Natural killer cell (primary cell): ENCODE measurements around the gene PPARG. TPM values are rescaled to one million over a fixed set of nuclear protein-coding genes. Genes with fewer than 3 reads are reported as not detected.

Source experiments
- ATAC-seq, 3 donors: fragments of 150-1000 bp in 2 of 3; fragments of 200-7000 bp in 1 of 3; cut with Tn5 transposase; 1 replicate in 1 of 3; 2 replicates in 2 of 3; pipeline ENCODE4 v1.10.0; 2021; ENCODE audit warnings: mild to moderate bottlenecking in 2 of 3, moderate library complexity in 2 of 3
- DNase-seq, 2 donors: peaks; one replicate each; pipeline versions ENCODE4 v3.0.0 to v3.0.0-alpha.2; 2013 to 2021; ENCODE audit warnings: mixed read lengths in 1 of 2
- H3K27ac ChIP-seq: one replicate; pipeline ENCODE4 v1.5.1; 2013; ENCODE audit warnings: mild to moderate bottlenecking, low read length
- H3K27me3 ChIP-seq: one replicate; pipeline ENCODE4 v1.6.1; 2013; ENCODE audit warnings: low read length; ENCODE audit not compliant: control insufficient read depth, insufficient read depth
- H3K36me3 ChIP-seq: one replicate; pipeline ENCODE4 v1.6.1; 2013; ENCODE audit warnings: low read length; ENCODE audit not compliant: control insufficient read depth, insufficient read depth
- H3K4me1 ChIP-seq: one replicate; pipeline ENCODE4 v1.6.1; 2013; ENCODE audit warnings: low read length; ENCODE audit not compliant: control insufficient read depth, insufficient read depth
- H3K4me3 ChIP-seq: one replicate; pipeline ENCODE4 v1.5.1; 2013; ENCODE audit warnings: low read length
- H3K9me3 ChIP-seq: one replicate; pipeline ENCODE4 v1.6.1; 2013; ENCODE audit warnings: low read length; ENCODE audit not compliant: control insufficient read depth, insufficient read depth
- H3K27ac Mint-ChIP-seq, 2 donors: one replicate each; pipeline ENCODE4 v1.8.0; 2022; ENCODE audit warnings: mild to moderate bottlenecking in 2 of 2, mixed read lengths in 2 of 2, moderate library complexity in 1 of 2
- H3K27me3 Mint-ChIP-seq, 2 donors: one replicate each; pipeline ENCODE4 v1.8.0; 2022; ENCODE audit warnings: low read depth in 2 of 2, mixed read lengths in 2 of 2
- H3K36me3 Mint-ChIP-seq: one replicate; pipeline ENCODE4 v1.8.0; 2022; ENCODE audit warnings: mixed read lengths
- H3K4me1 Mint-ChIP-seq, 2 donors: one replicate each; pipeline ENCODE4 v1.8.0; 2022; ENCODE audit warnings: mixed read lengths in 2 of 2
- H3K4me3 Mint-ChIP-seq: one replicate; pipeline ENCODE4 v1.8.0; 2022; ENCODE audit warnings: mild to moderate bottlenecking, moderate library complexity, mixed read lengths
- H3K9me3 Mint-ChIP-seq, 2 donors: one replicate each; pipeline ENCODE4 v1.8.0; 2022; ENCODE audit warnings: mixed read lengths in 2 of 2
- whole genome bisulfite sequencing: methylation state at CpG from one replicate; pipeline ENCODE4 v1.1.7; 2013; ENCODE audit warnings: missing lambda C conversion rate; ENCODE audit not compliant: insufficient coverage; 5-methylcytosine and 5-hydroxymethylcytosine counted together
- intact Hi-C: fragments of 100-400 bp; cut with micrococcal nuclease; formaldehyde crosslinking; loops from one replicate; pipeline ENCODE4 v1.14.2; 2022
- total RNA-seq, 4 donors: library from RNA; stranded (reverse); fragments of 120-200 nt in 1 of 4; gene quantifications; one replicate each; pipeline versions ENCODE4 v1.2.3 to v1.2.4, GENCODE V29; 2013 to 2022
- TF ChIP-seq, protein P1 (sequence below): fragments of 200-600 bp; IDR thresholded peaks from one replicate; pipeline ENCODE4 v1.8.0; 2022; ENCODE audit warnings: antibody characterized with exemption

The PPARG gene
- total RNA-seq, 3 donors from 2014 or later (not counting 1 experiment from before 2014, with no cell fraction given): 0.21 TPM; not detected in 2

DNA sequence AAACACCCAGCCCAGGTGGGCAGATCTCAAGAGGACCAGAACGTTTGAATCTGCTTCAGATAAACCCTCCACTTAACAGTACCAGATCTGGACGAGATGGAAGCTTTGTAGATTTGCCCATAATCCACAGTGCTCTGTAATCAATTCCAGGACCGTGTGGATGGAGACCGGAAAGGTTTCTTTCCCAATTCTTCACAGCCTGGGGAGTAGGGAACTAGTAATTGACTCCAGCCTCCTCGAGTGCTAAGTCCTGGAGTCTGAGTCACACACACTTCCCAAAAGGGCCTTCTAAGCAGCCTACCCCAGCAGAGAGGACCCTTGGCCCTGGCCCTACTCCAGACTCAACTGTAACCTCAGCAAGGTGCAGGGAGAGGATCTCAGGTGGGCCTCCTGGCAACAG lies 139.3 kb downstream of the PPARG start:
- no peaks in the 10 kb centered on the region for H3K9me3 ChIP-seq
- H3K4me3 Mint-ChIP-seq: no peak overlapping the region
- ATAC-seq: no peak
- no peaks in the 10 kb centered on the region for H3K9me3 Mint-ChIP-seq
- H3K27me3 Mint-ChIP-seq: peaks cover 16 to 33% of the 10 kb centered on the region in 2 donors
- H3K4me3 ChIP-seq: no peak overlapping the region
- TF ChIP-seq, protein P1, sequence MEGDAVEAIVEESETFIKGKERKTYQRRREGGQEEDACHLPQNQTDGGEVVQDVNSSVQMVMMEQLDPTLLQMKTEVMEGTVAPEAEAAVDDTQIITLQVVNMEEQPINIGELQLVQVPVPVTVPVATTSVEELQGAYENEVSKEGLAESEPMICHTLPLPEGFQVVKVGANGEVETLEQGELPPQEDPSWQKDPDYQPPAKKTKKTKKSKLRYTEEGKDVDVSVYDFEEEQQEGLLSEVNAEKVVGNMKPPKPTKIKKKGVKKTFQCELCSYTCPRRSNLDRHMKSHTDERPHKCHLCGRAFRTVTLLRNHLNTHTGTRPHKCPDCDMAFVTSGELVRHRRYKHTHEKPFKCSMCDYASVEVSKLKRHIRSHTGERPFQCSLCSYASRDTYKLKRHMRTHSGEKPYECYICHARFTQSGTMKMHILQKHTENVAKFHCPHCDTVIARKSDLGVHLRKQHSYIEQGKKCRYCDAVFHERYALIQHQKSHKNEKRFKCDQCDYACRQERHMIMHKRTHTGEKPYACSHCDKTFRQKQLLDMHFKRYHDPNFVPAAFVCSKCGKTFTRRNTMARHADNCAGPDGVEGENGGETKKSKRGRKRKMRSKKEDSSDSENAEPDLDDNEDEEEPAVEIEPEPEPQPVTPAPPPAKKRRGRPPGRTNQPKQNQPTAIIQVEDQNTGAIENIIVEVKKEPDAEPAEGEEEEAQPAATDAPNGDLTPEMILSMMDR: no peak
- no peaks in the 10 kb centered on the region for H3K4me1 Mint-ChIP-seq
- no peak overlapping the region for H3K27ac ChIP-seq
- no peak for DNase-seq
- H3K27me3 ChIP-seq: no peaks in the 10 kb centered on the region
- intact Hi-C loops: no loop called here
- no peaks in the 10 kb centered on the region for H3K36me3 Mint-ChIP-seq
- WGBS: 81% methylated on average over 5 of the region's 5 CpGs
- no peaks in the 10 kb centered on the region for H3K4me1 ChIP-seq
- no peak overlapping the region for H3K27ac Mint-ChIP-seq
- no peaks in the 10 kb centered on the region for H3K36me3 ChIP-seq

DNA sequence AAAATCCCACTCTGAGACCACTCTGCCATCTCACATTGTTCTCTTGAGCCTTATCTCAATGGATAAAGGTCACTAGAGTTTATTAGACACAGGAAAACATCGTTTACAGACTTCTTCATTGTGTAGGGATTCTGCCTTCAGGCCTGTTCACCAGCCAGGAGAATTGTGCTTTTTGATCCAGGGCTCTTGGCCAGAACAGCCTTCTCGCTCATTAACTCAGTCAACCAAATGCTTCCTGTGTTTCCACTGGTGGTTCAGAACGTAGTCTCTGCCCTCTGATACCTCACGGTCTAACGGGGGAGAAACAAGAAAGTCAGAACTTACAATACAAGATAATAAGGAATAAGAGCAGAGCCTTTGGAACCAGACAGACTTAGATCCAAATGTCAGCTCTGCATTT lies 141.2 kb downstream of the PPARG start:
- no peak for DNase-seq
- no peaks in the 10 kb centered on the region for H3K27me3 ChIP-seq
- Mint-ChIP-seq H3K4me3 (no peak overlapping the region), H3K36me3 (no peaks in the 10 kb centered on the region), H3K27me3 (peaks cover 15 to 25% of the 10 kb centered on the region in 2 donors), H3K4me1 (no peaks in the 10 kb centered on the region), H3K27ac (no peak overlapping the region), H3K9me3 (no peaks in the 10 kb centered on the region)
- TF ChIP-seq, protein P1: no peak
- no peak for ATAC-seq
- H3K4me3 ChIP-seq: no peak overlapping the region
- 69% methylated on average over 5 of the region's 5 CpGs for WGBS
- H3K36me3 ChIP-seq: no peaks in the 10 kb centered on the region
- H3K4me1 ChIP-seq: no peaks in the 10 kb centered on the region
- intact Hi-C loops: no loop called here
- no peaks in the 10 kb centered on the region for H3K9me3 ChIP-seq
- H3K27ac ChIP-seq: no peak overlapping the region

DNA sequence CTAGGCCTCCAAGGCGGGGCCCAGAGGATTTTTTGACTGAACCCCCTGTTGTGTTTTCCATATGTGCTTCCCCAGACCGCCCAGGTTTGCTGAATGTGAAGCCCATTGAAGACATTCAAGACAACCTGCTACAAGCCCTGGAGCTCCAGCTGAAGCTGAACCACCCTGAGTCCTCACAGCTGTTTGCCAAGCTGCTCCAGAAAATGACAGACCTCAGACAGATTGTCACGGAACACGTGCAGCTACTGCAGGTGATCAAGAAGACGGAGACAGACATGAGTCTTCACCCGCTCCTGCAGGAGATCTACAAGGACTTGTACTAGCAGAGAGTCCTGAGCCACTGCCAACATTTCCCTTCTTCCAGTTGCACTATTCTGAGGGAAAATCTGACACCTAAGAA lies 145.0 kb downstream of the PPARG start:
- no peak overlapping the region for H3K27ac ChIP-seq
- TF ChIP-seq, protein P1: no peak
- H3K4me3 Mint-ChIP-seq: no peak overlapping the region
- H3K36me3 Mint-ChIP-seq: no peaks in the 10 kb centered on the region
- intact Hi-C loops: no loop called here
- H3K27me3 ChIP-seq: no peaks in the 10 kb centered on the region
- no peaks in the 10 kb centered on the region for H3K4me1 Mint-ChIP-seq
- no peak overlapping the region for H3K4me3 ChIP-seq
- H3K27me3 Mint-ChIP-seq: peaks cover 10 to 11% of the 10 kb centered on the region in 2 donors
- no peaks in the 10 kb centered on the region for H3K9me3 Mint-ChIP-seq
- H3K9me3 ChIP-seq: no peaks in the 10 kb centered on the region
- no peaks in the 10 kb centered on the region for H3K36me3 ChIP-seq
- no peak for ATAC-seq
- 92% methylated on average over 6 of the region's 6 CpGs for WGBS
- no peak overlapping the region for H3K27ac Mint-ChIP-seq
- H3K4me1 ChIP-seq: no peaks in the 10 kb centered on the region
- DNase-seq: no peak

DNA sequence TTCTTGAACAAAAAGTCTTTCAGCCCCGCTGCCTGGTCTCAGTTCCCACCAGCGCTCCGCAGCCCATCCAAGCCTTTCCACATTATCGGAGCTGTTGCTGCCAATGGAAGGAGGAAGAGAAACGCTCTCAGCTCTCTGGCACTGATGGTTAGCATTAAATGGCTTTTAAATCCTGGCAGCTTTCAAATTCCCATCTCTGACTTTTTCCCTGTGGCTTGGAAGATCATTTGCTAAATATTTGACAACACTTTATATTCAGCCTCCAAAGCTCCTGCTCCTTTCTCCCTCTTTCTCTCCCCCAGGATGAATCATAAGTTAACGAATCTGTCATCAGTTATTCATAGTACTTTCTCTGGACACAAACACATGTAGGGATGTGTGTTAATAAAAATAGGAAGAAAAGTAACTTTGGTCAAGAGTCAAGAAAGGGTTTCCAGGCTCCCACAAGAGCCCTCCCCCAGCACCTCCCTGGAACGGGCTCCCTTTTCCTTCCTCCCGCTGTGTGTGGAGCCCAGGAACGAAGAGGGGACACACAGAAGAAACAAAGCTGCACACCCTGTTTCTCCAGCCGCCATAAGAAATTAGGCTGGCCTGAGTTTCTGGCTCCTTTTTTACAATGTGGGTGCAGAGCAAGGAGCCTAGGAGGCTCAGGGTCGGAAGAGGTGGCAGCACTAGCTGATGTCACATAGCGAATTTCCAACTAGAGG lies 147.8 kb downstream of the PPARG start:
- no peak for DNase-seq
- 91% methylated on average over 11 of the region's 12 CpGs for WGBS
- intact Hi-C loops: no loop called here
- H3K9me3 ChIP-seq: no peaks in the 10 kb centered on the region
- no peak for ATAC-seq
- H3K27ac ChIP-seq: no peak overlapping the region
- no peaks in the 10 kb centered on the region for H3K27me3 ChIP-seq
- H3K4me1 Mint-ChIP-seq: no peaks in the 10 kb centered on the region
- no peak overlapping the region for H3K4me3 Mint-ChIP-seq
- H3K4me1 ChIP-seq: no peaks in the 10 kb centered on the region
- H3K36me3 ChIP-seq: no peaks in the 10 kb centered on the region
- H3K36me3 Mint-ChIP-seq: no peaks in the 10 kb centered on the region
- TF ChIP-seq, protein P1: no peak
- H3K27me3 Mint-ChIP-seq: peaks cover 3 to 10% of the 10 kb centered on the region in 2 donors
- no peak overlapping the region for H3K27ac Mint-ChIP-seq
- no peaks in the 10 kb centered on the region for H3K9me3 Mint-ChIP-seq
- no peak overlapping the region for H3K4me3 ChIP-seq
